Central memory CD8-positive, alpha-beta T cell (primary cell): ENCODE measurements around the gene PTPN7.

Source experiments
- ATAC-seq: fragments of 150-1000 bp; cut with Tn5 transposase; replicated peaks from 2 replicates; pipeline ENCODE4 v1.10.0; 2022; ENCODE audit warnings: mild to moderate bottlenecking, moderate FRiP score, moderate number of reproducible peaks; ENCODE audit not compliant: poor library complexity, severe bottlenecking; ENCODE audit errors: extremely low read depth
- DNase-seq, 2 donors: peaks; one replicate each; pipeline ENCODE4 v3.0.0; 2021; ENCODE audit warnings: low spot score in 2 of 2
- H3K27ac Mint-ChIP-seq: one replicate; pipeline ENCODE4 v1.8.0; 2022; ENCODE audit warnings: low read depth, mild to moderate bottlenecking, moderate library complexity, mixed read lengths
- H3K27me3 Mint-ChIP-seq: one replicate; pipeline ENCODE4 v1.8.0; 2022; ENCODE audit warnings: mixed read lengths
- H3K36me3 Mint-ChIP-seq: one replicate; pipeline ENCODE4 v1.8.0; 2022; ENCODE audit warnings: mild to moderate bottlenecking, moderate library complexity, mixed read lengths; ENCODE audit not compliant: insufficient read depth
- H3K4me1 Mint-ChIP-seq: one replicate; pipeline ENCODE4 v1.8.0; 2022; ENCODE audit warnings: mixed read lengths
- H3K4me3 Mint-ChIP-seq: one replicate; pipeline ENCODE4 v1.8.0; 2022; ENCODE audit warnings: mild to moderate bottlenecking, moderate library complexity, mixed read lengths
- H3K9me3 Mint-ChIP-seq: one replicate; pipeline ENCODE4 v1.8.0; 2022; ENCODE audit warnings: mixed read lengths

Gene PTPN7

GRCh38 chr1:202110977-202111376, 49.4 kb downstream of the PTPN7 start:
- ATAC-seq (no peak), DNase-seq (no peak)
- H3K4me1 Mint-ChIP-seq: no peaks in the 10 kb centered on the region
- H3K27ac Mint-ChIP-seq: no peak overlapping the region
- no peaks in the 10 kb centered on the region for H3K27me3 Mint-ChIP-seq
- no peak overlapping the region for H3K4me3 Mint-ChIP-seq
- no peaks in the 10 kb centered on the region for H3K36me3 Mint-ChIP-seq
- H3K9me3 Mint-ChIP-seq: no peaks in the 10 kb centered on the region

- Mint-ChIP-seq H3K4me1 (no peaks in the 10 kb centered on the region), H3K27ac (no peak overlapping the region), H3K27me3 (no peaks in the 10 kb centered on the region), H3K4me3 (no peak overlapping the region), H3K36me3 (no peaks in the 10 kb centered on the region), H3K9me3 (no peaks in the 10 kb centered on the region)
- no peak for DNase-seq
- no peak for ATAC-seq
These were observed 52.3 kb downstream of the PTPN7 start for GRCh38 chr1:202107801-202108731.

- no peaks in the 10 kb centered on the region for H3K27me3 Mint-ChIP-seq
- no peak overlapping the region for H3K4me3 Mint-ChIP-seq
- ATAC-seq: no peak
- no peaks in the 10 kb centered on the region for H3K9me3 Mint-ChIP-seq
- no peak for DNase-seq
- H3K4me1 Mint-ChIP-seq: no peaks in the 10 kb centered on the region
- no peak overlapping the region for H3K27ac Mint-ChIP-seq
- H3K36me3 Mint-ChIP-seq: no peaks in the 10 kb centered on the region
These were observed 53.1 kb downstream of the PTPN7 start for GRCh38 chr1:202107321-202107761.

GRCh38 chr1:202106340-202107254, 53.8 kb downstream of the PTPN7 start:
- H3K36me3 Mint-ChIP-seq: no peaks in the 10 kb centered on the region
- H3K4me3 Mint-ChIP-seq: no peak overlapping the region
- H3K27me3 Mint-ChIP-seq: no peaks in the 10 kb centered on the region
- no peaks in the 10 kb centered on the region for H3K4me1 Mint-ChIP-seq
- no peak overlapping the region for H3K27ac Mint-ChIP-seq
- ATAC-seq (no peak), DNase-seq (no peak)
- H3K9me3 Mint-ChIP-seq: no peaks in the 10 kb centered on the region

GRCh38 chr1:202105571-202106339, 54.6 kb downstream of the PTPN7 start:
- no peak for ATAC-seq

GRCh38 chr1:202104073-202104472, 56.3 kb downstream of the PTPN7 start:
- no peaks in the 10 kb centered on the region for H3K27me3 Mint-ChIP-seq

More at GRCh38 chr1:202105571-202106339, 54.6 kb downstream of the PTPN7 start:
- H3K36me3 Mint-ChIP-seq: no peaks in the 10 kb centered on the region
- no peak overlapping the region for H3K27ac Mint-ChIP-seq
- no peak for DNase-seq
- H3K4me1 Mint-ChIP-seq: no peaks in the 10 kb centered on the region
- H3K9me3 Mint-ChIP-seq: no peaks in the 10 kb centered on the region
- no peak overlapping the region for H3K4me3 Mint-ChIP-seq
- H3K27me3 Mint-ChIP-seq: no peaks in the 10 kb centered on the region

GRCh38 chr1:202101184-202101583, 59.2 kb downstream of the PTPN7 start:
- Mint-ChIP-seq H3K9me3 (no peaks in the 10 kb centered on the region), H3K27ac (no peak overlapping the region), H3K4me1 (no peaks in the 10 kb centered on the region), H3K27me3 (no peaks in the 10 kb centered on the region), H3K4me3 (no peak overlapping the region), H3K36me3 (no peaks in the 10 kb centered on the region)
- no peak for DNase-seq
- no peak for ATAC-seq

More at GRCh38 chr1:202104073-202104472, 56.3 kb downstream of the PTPN7 start:
- Mint-ChIP-seq H3K36me3 (no peaks in the 10 kb centered on the region), H3K4me3 (no peak overlapping the region), H3K27ac (no peak overlapping the region), H3K9me3 (no peaks in the 10 kb centered on the region), H3K4me1 (no peaks in the 10 kb centered on the region)
- ATAC-seq (no peak), DNase-seq (no peak)
